Thyroid gland (tissue), 4 donors: ENCODE measurements around the gene ZC3H12C. TPM values are rescaled to one million over a fixed set of nuclear protein-coding genes. Genes with fewer than 3 reads are reported as not detected.

Experiments
- DNase-seq, 2 donors: peaks; one replicate each; pipeline ENCODE4 v3.0.0-alpha.2; 2019
- H3K27ac ChIP-seq, 3 donors: fragments of 200-600 bp; sonication (generic); 1 replicate in 2 of 3; 2 replicates in 1 of 3; pipeline ENCODE4 v1.5.1; 2016 to 2019; ENCODE audit warnings: mild to moderate bottlenecking in 1 of 3, moderate library complexity in 1 of 3
- H3K27me3 ChIP-seq: fragments of 200-600 bp; sonication (generic); one replicate; pipeline ENCODE4 v1.5.1; 2019
- H3K36me3 ChIP-seq, 2 donors: fragments of 200-600 bp; sonication (generic); one replicate each; pipeline ENCODE4 v1.5.1; 2016 to 2019
- H3K4me1 ChIP-seq, 2 donors: fragments of 200-600 bp; sonication (generic); one replicate each; pipeline ENCODE4 v1.5.1; 2017 to 2019
- H3K4me3 ChIP-seq, 3 donors: fragments of 200-600 bp; sonication (generic); replicated peaks in 1 of 3; 1 replicate in 2 of 3; 2 replicates in 1 of 3; pipeline ENCODE4 v1.5.1; 2016; ENCODE audit warnings: mild to moderate bottlenecking in 1 of 3
- H3K9me3 ChIP-seq: fragments of 200-600 bp; sonication (generic); one replicate; pipeline ENCODE4 v1.5.1; 2017
- POLR2A ChIP-seq, 2 donors: fragments of 450-650 bp; IDR thresholded peaks; one replicate each; pipeline ENCODE4 v1.6.1; 2017; ENCODE audit warnings: antibody characterized with exemption in 2 of 2, mild to moderate bottlenecking in 2 of 2, moderate library complexity in 1 of 2
- WGBS, 2 donors: methylation state at CpG; one replicate each; pipeline ENCODE4 v1.1.5; 2017; 5-methylcytosine and 5-hydroxymethylcytosine counted together
- intact Hi-C: fragments of 100-400 bp; cut with DNase I; formaldehyde crosslinking; loops from one replicate; pipeline ENCODE4 v1.15.1; 2023
- total RNA-seq, 4 donors: library from RNA; depleted of rRNA; stranded (reverse); fragments of >200 nt; gene quantifications; one replicate each; pipeline ENCODE4 v1.2.3, GENCODE V29; 2016
- TF ChIP-seq, protein P1 (sequence below), 6 experiments: fragments of 200-600 bp in 3 of 6; fragments of 450-650 bp in 3 of 6; sonication (generic) in 3 of 6; IDR thresholded peaks; one replicate each; pipeline ENCODE4 v1.5.1; 2016 to 2019; ENCODE audit warnings: antibody characterized with exemption in 6 of 6, mild to moderate bottlenecking in 2 of 6, inconsistent platforms in 1 of 6, moderate library complexity in 1 of 6

The ZC3H12C gene
- total RNA-seq, 4 donors from 2014 or later, result 20.9 to 49.7 (median 30.6) TPM

DNA sequence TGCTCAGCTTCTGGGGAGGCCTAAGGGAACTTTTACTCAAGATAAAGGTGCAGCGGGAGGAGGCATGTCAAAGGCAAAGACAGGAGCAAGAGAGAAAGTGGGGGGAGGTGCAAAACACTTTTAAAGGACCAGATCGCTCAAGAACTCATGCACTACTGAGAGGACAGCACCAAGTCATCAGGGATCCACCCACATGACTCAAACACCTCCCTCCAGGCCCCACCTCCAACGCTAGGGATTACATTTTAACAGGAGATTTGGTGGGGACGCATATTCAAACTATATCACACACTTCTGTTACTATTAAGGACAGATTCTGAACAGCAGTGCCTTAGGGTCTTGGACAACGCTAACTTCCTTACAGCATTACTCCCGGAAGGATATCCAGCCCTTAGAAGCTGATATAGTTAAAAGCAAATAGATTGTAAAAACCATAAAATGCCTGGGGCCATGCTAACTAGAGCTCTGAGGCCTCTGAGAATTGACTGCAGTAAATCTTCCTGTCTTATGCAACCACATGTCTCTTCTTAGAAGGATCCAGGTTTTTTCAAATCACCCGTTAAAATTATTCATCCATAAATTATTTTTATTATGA, 16.7 kb upstream of the ZC3H12C start:
- TF ChIP-seq, protein P1, sequence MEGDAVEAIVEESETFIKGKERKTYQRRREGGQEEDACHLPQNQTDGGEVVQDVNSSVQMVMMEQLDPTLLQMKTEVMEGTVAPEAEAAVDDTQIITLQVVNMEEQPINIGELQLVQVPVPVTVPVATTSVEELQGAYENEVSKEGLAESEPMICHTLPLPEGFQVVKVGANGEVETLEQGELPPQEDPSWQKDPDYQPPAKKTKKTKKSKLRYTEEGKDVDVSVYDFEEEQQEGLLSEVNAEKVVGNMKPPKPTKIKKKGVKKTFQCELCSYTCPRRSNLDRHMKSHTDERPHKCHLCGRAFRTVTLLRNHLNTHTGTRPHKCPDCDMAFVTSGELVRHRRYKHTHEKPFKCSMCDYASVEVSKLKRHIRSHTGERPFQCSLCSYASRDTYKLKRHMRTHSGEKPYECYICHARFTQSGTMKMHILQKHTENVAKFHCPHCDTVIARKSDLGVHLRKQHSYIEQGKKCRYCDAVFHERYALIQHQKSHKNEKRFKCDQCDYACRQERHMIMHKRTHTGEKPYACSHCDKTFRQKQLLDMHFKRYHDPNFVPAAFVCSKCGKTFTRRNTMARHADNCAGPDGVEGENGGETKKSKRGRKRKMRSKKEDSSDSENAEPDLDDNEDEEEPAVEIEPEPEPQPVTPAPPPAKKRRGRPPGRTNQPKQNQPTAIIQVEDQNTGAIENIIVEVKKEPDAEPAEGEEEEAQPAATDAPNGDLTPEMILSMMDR (IDR thresholded peaks at IDR 0.05), result no peak
- TF ChIP-seq POLR2A (IDR thresholded peaks at IDR 0.05), result no peak
- WGBS, 2 donors, result 58 to 67% methylated on average over 7 of the region's 7 CpGs
- no peaks in the 10 kb centered on the region for H3K4me1 ChIP-seq
- H3K27ac ChIP-seq, result no peak overlapping the region
- H3K27me3 ChIP-seq, result no peaks in the 10 kb centered on the region
- no peaks in the 10 kb centered on the region for H3K9me3 ChIP-seq
- no peak overlapping the region for H3K4me3 ChIP-seq
- no peak for DNase-seq
- intact Hi-C loops, result no loop called here
- no peaks in the 10 kb centered on the region for H3K36me3 ChIP-seq

DNA sequence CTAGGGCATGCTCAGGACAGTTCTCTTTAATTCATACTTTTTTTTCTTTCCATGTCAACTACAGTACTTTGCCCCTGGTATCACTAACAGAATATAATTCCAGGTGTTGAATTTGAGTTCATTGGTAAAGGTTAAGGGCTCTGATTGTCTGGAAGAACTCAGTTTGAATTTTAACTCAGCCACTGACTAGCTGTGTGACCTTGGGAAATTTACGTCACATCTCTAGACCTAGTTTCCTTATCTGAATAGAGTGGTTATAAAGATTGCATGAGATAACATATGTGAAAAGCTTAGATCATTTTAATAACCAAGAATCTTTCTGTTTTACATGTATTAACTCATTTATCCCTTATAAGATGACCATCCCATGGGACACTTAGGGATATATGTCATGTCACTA, 15.8 kb upstream of the ZC3H12C start:
- Histone ChIP-seq H3K27ac (no peak overlapping the region), H3K27me3 (no peaks in the 10 kb centered on the region), H3K4me1 (no peaks in the 10 kb centered on the region), H3K4me3 (no peak overlapping the region), H3K36me3 (no peaks in the 10 kb centered on the region), H3K9me3 (no peaks in the 10 kb centered on the region)
- WGBS, 2 donors, result 83 to 95% methylated on average over 1 of the region's 1 CpG
- TF ChIP-seq, protein P1 (IDR thresholded peaks at IDR 0.05), result no peak
- intact Hi-C loops, result no loop called here
- DNase-seq, result no peak

DNA sequence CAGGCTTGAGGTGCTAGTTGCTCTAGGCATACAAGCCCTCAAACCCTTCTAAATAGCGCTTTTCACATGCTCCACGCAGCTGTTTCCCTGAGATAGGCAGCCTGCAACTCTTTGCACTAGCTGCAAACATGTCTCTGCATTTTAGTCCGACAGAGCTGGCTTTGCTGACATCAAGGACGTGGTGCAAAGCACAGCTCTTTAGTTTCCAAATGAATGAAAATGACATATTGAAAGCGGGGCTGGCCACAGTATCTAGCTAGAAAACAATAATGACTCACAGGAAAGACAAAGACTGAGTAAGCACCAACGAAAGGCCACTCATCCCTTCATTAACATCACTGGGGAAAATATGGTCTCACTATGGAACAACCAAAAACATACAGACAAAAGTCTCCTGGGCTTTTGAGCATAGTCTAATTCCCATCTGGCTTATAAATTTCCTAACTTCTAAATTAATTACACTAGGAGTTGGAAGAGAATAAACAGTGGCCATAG, 15.3 kb upstream of the ZC3H12C start:
- TF ChIP-seq POLR2A (IDR thresholded peaks at IDR 0.05), result no peak
- TF ChIP-seq, protein P1 (IDR thresholded peaks at IDR 0.05), result no peak
- no peaks in the 10 kb centered on the region for H3K27me3 ChIP-seq
- no peaks in the 10 kb centered on the region for H3K36me3 ChIP-seq
- H3K4me3 ChIP-seq, result no peak overlapping the region
- intact Hi-C loops, result no loop called here
- 61 to 84% methylated on average over 6 of the region's 6 CpGs for WGBS, 2 donors
- H3K4me1 ChIP-seq, result no peaks in the 10 kb centered on the region
- H3K9me3 ChIP-seq, result no peaks in the 10 kb centered on the region
- H3K27ac ChIP-seq, result no peak overlapping the region
- DNase-seq, result no peak

DNA sequence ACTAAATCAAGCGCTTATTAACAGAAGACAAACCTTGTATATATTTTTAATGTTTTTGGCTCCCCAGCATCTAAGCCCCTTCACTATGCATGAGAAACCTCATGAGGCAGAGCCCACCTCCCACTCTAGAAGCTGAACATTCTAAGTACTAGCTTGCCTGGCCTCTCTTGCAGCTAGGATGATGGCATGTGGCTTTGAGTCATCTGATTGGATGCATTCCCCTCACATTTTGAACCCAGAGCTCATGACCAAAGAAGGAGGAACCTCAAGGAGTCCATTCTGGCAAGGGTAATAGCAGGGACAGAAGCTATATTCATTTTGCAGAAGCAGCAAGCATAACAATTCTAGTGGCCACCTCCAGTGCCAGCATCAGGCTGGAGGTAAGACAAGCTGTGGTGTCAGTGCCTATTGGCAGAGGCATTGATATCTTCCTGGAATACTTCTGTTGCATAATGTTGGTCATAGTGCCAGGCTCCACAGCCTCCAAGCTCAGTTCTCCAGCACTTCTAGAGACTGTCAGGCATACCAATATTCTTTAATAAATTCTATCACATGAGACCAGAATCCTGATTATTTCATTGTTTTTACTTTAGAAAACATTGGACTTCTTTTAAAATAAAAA, 14.2 kb upstream of the ZC3H12C start:
- no peak for DNase-seq
- H3K4me3 ChIP-seq, result no peak overlapping the region
- H3K9me3 ChIP-seq, result no peaks in the 10 kb centered on the region
- no peaks in the 10 kb centered on the region for H3K36me3 ChIP-seq
- intact Hi-C loops, result no loop called here
- no peak for TF ChIP-seq POLR2A (IDR thresholded peaks at IDR 0.05)
- TF ChIP-seq, protein P1 (IDR thresholded peaks at IDR 0.05), result no peak
- no peaks in the 10 kb centered on the region for H3K4me1 ChIP-seq
- no peaks in the 10 kb centered on the region for H3K27me3 ChIP-seq
- H3K27ac ChIP-seq, result no peak overlapping the region
- WGBS, 2 donors, result 91 to 92% methylated on average over 1 of the region's 1 CpG

DNA sequence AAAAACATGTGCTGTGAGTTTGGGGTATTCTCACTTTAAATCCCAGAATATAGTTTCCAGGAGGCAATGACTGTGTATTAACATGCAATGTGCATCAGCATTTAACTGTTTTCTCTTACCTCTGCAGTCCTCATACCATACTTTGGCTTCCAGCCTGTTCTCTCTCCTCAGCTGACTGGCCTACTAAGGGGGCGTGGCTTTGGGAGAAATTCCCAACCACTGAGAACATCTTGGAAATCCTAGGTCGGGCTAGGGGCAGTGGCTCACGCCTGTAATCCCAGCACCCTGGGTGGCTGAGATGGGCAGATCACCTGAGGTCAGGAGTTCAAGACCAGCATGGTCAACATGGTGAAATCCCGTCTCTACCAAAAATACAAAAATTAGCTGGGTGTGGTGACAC, 13.5 kb upstream of the ZC3H12C start:
- Histone ChIP-seq H3K27ac (no peak overlapping the region), H3K9me3 (no peaks in the 10 kb centered on the region), H3K36me3 (no peaks in the 10 kb centered on the region), H3K4me1 (no peaks in the 10 kb centered on the region), H3K4me3 (no peak overlapping the region), H3K27me3 (no peaks in the 10 kb centered on the region)
- 91 to 97% methylated on average over 4 of the region's 4 CpGs for WGBS, 2 donors
- no peak for DNase-seq
- intact Hi-C loops, result loop anchor here (10.0 kb wide), 1 partner anchor 125 kb away; no protein-coding TSS in a partner anchor
- TF ChIP-seq, protein P1 (IDR thresholded peaks at IDR 0.05), result no peak
- TF ChIP-seq POLR2A (IDR thresholded peaks at IDR 0.05), result no peak
